B cell (primary cell): ENCODE measurements around the gene RAB10.

Experiments
- EZH2 ChIP-seq: IDR thresholded peaks from 2 replicates; pipeline ENCODE4 v1.6.1; 2012; ENCODE audit warnings: borderline replicate concordance, low read depth, mild to moderate bottlenecking, moderate library complexity, low read length; ENCODE audit not compliant: insufficient read depth, poor library complexity, severe bottlenecking
- TF ChIP-seq, protein P1 (sequence below): fragments of 200-600 bp; IDR thresholded peaks from one replicate; pipeline ENCODE4 v1.8.0; 2022; ENCODE audit warnings: antibody characterized with exemption, mild to moderate bottlenecking

DNA sequence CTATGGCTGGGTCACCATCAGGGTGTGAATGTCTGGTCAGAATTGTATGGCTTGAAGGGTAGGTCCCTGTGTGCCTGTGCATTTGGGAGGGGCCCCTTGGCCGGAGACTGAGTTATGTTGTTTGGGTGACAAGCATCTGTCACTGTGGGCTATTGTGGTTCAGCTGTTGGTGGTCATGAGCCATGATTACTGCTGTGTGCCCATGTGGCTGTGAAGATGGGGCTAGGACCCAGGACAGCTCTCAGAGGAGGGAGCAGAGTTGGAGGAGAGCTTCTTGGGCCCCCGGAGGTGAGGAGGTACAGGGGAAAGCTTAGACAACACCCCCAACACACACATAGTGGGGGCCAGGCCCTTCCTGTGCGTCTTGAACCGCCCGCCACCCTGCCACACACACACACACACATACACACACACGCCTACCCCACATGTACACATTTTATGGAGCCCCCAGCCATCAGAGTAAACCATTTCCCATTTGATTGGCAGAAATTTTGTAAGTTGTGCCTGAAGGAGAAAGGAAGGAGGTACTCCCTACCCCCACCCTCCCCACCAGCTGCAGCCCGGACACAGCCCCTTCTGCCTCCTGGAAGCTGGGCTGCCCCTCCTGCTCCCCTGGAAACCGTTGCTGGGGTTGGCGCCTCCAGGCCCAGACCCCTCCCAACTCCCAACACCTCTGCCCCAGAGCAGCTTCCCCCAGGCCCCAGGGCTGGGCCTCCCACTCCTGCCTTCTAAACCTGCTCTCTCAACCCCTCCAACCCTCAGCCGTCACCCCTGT is 141.0 kb downstream of the RAB10 start:
- TF ChIP-seq, protein P1, sequence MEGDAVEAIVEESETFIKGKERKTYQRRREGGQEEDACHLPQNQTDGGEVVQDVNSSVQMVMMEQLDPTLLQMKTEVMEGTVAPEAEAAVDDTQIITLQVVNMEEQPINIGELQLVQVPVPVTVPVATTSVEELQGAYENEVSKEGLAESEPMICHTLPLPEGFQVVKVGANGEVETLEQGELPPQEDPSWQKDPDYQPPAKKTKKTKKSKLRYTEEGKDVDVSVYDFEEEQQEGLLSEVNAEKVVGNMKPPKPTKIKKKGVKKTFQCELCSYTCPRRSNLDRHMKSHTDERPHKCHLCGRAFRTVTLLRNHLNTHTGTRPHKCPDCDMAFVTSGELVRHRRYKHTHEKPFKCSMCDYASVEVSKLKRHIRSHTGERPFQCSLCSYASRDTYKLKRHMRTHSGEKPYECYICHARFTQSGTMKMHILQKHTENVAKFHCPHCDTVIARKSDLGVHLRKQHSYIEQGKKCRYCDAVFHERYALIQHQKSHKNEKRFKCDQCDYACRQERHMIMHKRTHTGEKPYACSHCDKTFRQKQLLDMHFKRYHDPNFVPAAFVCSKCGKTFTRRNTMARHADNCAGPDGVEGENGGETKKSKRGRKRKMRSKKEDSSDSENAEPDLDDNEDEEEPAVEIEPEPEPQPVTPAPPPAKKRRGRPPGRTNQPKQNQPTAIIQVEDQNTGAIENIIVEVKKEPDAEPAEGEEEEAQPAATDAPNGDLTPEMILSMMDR: no peak
- no peak for TF ChIP-seq EZH2
